HG02763 (cell line): ENCODE measurements around the gene NDUFA1.
"Not testable (repeated sequence)": the region's sequence is repeated elsewhere in the genome, so short reads cannot be mapped to it uniquely, and the experiment has no call there.

Experiments used
- ATAC-seq: cut with Tn5 transposase; IDR thresholded peaks from one replicate; pipeline ENCODE4 v1.9.1; 2021; ENCODE audit warnings: mild to moderate bottlenecking, moderate library complexity; ENCODE audit not compliant: unreplicated experiment

Gene NDUFA1

DNA sequence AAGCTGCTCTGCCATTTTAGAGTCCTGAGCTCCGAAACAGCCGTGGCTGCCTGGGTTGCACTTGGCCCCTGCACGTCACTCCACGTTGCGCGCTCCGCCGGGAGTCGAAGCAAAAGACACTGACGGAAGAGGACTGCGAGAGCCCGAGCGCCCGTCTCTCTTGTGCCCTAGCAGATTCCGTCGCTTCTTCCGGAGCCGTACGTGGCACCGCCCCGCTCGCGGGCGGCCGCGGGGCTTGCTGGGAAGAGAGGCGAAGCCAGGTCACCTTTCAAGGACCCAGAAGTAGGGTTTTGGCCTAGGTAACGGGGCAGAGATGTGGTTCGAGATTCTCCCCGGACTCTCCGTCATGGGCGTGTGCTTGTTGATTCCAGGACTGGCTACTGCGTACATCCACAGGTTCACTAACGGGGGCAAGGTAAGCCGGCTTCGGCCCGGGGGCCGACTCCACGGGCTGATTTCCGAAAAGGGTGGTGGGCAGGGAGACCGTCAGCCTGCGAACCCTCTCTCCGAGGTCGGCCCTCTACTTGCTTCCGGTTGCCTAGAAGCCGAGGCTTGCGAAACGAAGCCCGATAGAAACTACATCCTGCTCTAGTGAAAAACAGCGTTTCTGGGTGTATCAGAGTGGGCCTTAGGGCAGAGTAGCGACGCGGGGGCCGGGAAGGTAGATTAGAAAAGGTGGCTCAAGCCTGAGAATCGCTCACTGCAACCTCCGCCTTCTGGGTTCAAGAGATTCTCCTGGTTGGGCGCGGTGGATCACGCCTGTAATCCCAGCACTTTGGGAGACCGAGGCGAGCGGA, at the start of gene NDUFA1, which contains the start of gene RNF113A:
TSS of gene NDUFA1 (plus strand) at position 234 of the 797 bp plus-strand sequence. CDS start at position 314, 80 bp downstream.
TSS of gene RNF113A (minus strand) at position 135 of the 797 bp plus-strand sequence. CDS start at position 15, 120 bp downstream.
- peak; percentile 87 for ATAC-seq

DNA sequence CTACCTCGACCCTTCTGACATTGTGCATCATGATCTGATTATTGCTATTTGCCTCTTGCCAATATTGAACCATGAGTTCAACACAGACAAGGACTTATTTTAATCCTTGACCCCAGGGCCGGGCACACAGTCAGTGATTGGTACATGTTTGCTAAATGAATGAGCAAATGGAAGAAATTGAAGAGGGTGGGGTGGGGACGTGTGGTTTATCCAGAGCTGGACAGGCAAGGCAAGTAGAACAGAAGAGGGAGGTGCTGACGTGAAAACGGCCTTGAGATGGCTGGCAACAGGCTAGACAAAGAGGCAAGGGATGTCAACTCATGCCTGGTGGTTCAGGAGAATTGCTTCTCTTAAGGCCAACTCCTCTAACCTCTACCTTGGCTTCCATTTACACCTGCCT, 47.4 kb upstream of the NDUFA1 start:
- ATAC-seq, result not testable (repeated sequence)

DNA sequence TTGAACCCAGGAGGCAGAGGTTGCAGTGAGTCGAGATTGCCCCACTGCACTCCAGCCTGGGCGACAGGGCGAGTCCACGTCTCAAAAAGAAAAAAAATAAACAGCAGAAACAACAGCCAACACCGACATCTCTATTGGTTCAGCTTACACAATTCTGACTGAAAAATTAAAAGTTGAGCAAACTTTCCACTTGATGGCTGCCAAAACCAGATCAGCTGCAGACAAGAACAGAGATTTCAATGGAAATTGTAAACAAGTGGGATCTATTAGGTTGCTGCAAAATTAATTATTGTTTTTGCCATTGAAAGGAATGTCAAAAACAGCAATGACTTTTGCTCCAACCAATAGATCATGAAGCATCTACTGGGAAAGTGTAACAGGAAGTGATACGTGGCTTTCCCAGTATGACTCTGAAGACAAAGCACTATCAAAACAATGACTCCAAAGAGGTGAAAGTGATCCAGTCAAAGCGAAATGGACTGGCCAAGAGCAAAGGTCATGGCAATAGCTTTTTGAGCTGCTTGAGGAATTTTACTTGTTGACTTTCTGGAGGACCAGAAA, 45.2 kb upstream of the NDUFA1 start:
- ATAC-seq, result no peak

DNA sequence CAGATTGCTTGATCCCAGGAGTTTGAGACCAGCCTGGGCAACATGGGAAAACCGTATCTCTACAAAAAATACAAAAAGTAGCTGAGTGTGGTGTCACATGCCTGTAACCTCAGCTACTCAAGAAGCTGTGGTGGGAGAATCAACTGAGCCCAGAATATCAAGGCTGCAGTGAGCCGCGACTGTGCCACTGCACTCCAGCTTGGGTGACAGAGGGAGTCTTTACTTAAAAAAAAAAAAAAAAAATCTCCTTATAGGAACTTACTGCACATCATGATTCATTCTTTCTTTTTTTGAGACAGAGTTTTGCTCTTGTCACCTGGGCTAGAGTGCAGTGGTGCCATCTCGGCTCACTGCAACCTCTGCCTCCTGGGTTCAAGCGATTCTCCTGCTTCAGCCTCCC, 43.2 kb upstream of the NDUFA1 start:
- no peak for ATAC-seq

DNA sequence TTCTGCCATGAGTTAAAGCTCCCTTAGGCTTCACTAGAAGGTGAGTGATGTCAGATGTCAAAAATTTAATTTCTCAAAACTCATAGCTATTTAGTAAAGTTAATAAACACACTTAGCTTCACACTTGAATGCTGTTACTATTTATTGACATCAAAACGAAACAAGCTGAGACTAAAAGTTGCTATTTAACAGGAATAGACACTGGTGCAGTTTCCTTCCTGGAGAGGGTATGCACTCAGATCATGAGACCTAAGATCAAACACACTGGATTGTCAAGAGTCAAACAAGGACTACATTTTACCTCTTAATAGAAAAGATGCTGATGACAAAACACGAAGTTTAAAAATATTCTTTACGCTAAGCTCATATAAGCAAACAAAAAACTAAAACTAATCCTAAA, 37.7 kb upstream of the NDUFA1 start:
- no peak for ATAC-seq

DNA sequence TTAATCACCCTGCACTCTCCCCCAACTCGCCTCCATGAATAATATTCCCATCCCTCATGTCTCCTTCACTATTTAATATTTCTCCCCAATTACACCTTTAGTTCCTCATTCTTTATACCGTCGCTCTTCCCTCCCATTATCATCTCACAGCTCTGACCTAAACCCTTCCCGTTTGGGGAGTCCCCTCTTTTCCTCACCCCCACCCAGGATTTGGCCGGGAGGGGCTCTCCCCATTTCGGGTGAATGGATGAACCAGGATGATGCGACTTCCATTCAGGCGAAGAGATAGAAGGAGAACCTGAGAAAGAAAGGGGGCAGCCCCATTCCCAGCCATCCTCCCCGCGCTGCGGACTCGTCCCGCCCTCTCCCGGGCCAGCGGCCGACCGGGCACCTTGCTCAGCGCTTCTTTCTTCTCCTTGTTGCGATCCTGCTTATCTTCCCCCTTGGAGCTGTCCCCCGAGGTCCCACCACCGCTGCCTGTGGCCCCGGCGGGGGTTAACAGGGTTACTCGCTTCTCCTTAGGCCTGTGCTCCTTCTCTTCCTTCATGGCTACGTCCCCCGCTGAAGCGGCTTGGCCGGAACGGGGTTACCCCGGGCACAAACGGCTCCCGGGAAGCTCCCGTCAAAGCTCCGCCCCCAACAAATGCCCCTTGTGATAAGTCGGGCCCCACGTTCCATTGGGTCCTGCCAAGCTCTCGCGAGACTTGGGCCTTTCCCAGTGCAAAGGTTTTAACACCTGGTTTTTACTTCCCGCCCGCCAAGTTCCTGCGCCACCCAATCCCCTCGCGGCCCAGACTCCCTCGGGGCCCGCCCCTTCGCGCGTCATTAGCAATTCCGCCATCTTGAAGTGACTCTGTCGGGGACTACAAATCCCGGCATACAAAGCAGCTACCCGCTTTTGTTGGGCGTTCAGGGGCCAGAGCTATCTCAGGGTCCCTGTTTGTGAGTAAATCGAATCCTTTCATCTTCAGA, 19.0 kb upstream of the NDUFA1 start, which contains the start of gene UPF3B:
TSS of gene UPF3B (minus strand) at position 582 of the 972 bp plus-strand sequence. CDS start at position 547, 35 bp downstream.
- ATAC-seq, result peak; percentile 93

DNA sequence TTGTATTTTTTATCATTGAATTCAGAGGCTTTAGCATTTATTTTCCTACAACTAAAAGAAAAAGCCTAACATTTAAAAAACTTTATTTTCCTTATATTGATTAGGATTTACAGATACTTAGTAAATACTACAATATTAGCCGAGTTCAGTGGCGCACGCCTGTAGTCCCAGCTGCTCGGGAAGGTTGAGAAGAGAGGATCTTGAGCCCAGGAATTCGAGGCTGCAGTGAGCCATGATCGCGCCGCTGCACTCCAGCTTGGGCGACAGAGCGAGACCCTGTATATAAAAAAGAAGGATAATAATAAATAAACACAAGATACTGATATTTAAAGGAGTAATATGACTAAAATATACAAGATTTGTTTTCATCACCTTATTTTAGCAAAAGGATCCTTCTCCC, 18.2 kb upstream of the NDUFA1 start:
- no peak for ATAC-seq

DNA sequence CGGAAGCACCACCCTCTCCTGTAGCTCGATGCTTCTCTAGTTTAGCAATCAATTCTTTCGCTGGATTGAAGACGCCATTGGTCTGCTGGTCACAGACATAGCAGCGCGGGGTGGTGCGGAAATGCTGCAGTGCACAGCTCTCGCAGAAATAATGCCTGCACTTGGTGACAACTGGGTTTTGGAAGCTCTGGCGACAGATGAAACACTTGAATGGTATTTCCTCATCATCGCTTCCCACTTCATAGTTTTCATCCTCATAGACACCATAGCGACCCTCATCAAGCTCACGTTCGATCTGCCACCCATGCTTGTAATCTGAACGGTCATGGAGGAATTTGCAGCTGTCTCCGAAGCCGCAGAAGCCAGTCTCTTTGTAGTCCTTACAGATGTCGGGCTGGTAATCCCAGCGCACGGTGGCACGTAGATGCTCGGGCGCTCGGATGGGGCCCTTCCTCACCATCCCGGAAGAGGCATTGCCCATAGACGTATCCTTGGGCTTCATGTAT, 953 bp upstream of the NDUFA1 start:
- peak; percentile 12 for ATAC-seq

DNA sequence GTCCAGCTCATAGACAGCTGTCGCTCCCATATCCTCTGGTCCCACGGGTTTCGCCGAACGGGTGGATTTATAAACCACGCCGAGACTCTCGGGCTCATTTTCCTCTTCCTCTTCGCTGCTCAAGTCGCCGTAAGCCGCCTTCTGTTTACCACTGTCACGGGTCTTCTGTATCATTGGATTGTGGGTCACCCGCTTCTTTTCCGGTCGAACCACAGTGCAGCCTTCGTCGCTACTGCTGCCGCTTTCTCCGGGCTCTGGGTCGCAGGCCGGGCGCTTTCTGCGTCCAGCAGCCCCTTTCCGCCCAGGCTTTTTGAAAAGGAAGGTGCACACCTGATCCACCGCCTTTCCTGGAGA, 410 bp upstream of the NDUFA1 start:
- ATAC-seq, result peak; percentile 30

DNA sequence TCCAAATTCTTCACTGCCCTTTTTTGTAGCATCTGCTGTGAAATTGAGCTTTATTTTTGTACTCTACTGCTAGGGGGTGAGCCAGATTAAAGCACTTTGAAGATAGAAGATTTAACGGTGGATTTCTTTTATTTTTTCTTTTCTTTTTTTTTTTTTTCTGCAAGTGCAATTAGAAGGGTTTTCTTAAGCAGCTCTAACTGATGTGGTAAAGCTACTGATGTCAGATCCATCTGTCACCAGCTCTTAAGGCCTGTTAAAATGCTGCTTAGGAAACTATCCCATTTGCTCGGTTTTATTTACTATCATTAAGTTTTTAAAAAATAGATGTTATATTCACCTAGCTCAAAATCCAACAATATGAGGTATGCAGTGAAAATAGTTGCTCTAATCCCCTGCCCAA, 7.1 kb downstream of the NDUFA1 start:
- ATAC-seq, result no peak

DNA sequence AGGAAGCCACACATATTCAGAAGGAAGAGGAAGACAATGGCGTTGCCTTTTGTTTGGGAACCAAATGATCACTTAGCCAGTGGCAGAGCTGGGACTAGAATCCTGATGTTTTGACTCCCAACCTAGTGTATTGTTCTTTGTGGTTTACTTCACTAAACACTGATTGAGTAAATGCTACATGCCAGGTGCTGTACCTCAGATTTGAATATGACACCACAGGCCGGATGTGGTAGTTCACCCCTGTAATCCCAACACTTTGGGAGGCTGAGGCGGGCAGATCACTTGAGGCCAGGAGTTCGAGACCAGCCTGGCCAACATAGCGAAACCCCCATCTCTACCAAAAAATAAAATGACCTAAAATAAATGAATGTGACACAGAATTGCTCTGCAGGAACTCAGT, 8.4 kb downstream of the NDUFA1 start:
- ATAC-seq, result no peak

DNA sequence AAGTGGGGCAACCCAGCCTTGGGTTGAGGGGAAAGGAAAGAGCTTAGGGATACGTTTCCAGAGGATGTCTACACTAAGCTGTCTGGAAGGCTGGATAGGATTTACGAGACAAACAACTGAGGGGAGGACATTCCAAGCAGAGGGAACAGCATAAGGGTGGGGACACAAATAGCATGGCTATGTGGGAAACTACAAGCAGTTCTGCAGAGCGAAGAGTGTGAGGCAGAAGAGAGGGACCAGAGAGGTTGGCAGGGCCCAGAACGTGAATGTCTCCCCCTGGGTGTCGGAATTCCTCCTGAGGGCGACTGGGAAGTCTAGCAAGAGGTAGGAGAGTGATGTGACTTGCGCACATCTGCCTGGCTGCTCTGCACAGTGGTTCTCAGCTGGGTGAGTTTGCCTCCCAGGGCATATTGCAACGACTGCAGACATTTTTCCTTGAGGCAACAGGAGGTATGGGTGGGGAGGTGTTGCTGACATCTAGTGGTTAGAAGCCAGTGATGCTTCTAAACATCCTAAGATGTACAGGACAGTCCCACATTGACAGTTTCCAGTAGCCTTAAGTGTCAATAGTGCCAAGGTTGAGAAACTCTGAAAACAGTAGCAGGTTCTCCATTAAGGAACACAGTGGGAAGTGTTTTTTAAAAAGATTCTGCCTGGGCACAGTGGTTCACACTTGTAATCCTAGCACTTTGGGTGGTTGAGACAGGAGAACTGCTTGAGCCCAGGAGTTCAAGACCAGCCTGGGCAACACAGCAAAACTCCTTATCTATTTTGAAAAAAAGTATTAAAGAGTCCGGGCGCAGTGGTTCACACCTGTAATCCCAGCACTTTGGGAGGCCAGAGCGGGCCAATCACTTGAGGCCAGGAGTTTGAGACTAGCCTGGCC, 9.2 kb downstream of the NDUFA1 start:
- ATAC-seq, result peak; percentile 76

DNA sequence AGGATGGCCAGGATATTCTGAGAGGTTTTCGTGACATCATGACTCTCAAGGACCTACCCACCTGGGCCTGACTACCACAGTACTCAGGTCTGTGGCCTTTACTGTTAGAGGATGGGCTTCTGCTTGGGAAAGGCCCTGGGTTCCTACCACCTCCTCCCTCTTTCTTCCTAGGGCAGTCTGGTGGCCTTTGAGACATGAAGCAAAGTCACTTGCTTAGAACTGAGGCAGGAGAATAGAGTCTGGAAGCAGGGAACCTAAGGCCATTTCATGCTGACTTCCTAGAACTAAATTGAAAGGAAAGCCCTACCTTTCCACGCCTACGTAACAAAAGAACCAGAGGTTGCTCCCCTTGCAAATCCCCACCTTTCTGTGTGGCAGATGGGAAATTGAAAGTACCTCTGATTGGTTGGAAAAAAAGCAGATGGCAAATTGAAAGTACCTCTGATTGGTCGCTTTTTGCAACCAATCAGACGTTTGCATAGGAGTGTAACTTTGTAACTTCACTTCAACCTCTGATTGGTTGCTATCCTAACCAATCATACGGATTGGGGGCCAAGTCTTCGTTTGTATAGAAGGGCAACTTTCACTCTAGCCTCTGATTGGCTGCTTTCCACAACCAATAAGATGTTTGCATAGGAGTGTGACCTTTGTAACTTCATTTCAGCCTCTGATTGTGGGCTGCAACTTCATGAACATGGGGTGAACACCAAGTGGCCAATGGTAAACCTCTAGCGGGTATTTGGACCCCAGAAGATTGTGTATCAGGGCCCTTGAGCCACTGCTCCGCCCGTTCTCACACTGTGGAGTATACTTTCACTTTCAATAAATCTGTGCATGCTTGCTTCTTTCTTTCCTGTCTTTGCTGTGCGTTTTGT, 14.2 kb downstream of the NDUFA1 start:
- no peak for ATAC-seq

DNA sequence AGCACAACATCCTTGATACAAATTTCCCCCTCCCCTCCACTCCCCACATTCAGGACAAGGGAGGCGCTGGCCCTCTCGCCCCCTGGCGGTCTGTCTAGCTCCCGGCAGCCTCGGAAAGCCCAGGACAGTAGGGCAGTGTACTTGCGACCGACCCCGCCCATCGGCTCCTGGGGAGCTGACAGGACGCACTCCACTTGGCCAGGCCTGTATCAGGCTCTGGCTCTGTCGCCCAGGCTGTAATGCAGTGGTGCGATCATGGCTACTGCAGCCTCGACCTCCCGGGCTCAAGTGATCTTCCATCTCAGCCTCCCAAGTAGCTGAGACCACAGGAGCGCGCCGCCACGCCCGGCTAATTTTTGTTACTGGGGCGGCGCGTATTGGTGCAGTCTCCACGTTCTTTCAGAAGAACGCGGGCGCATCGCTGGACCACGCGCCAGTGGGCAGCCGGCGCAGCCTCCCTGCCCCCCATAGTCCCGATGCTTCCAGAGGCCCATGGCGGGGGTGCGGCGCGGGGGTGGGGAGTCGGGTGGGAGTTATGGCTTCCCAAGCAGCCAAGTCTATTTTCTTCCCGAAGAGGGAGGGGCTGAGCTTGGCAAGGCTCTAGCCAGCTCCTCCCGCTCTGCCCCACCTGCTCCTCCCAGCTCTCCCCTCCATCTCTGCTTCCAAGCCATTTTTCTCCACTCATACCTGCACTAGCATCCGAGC, 16.2 kb downstream of the NDUFA1 start:
- no peak for ATAC-seq

DNA sequence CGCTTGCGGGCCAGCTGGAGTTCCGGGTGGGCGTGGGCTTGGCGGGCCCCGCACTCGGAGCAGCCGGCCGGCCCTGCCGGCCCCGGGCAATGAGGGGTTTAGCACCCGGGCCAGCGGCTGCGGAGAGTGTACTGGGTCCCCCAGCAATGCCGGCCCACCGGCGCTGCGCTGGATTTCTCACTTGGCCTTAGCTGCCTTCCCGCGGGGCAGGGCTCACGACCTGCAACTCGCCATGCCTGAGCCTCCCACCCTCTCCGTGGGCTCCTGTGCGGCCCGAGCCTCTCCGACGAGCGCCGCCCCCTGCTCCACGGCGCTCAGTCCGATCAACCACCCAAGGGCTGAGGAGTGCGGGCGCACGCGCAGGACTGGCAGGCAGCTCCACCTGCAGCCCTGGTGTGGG, 19.0 kb downstream of the NDUFA1 start:
- ATAC-seq, result not testable (repeated sequence)

DNA sequence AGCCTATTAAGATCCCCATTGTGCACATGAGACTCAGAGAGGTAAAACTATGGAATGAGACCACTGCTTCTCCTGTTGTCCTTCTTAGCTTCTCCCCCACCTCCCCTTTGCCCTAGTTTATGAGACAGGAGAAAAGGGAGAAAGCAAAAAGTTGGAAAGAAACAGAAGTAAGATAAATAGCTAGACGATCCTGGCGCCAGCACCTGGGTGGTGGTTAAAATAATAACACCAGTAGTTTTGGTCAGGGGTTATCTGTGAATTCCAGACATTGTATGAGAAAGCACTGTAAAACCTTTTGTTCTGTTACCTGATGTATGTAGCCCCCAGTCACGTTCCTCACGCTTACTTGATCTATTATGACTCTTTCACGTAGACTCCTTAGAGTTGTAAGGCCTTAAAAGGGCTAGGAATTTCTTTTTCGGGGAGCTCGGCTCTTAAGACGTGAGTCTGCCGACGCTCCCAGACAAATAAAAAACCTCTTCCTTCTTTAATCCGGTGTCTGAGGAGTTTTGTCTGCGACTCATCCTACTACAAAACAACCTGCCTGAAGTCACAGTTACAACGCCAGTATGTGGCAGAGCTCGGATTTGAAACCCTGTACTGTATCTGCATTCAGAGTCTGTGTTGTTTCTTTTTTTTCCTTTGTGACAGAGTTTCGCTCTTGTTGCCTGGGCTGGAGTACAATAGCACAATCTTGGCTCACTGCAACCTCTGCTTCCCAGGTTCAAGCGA, 20.5 kb downstream of the NDUFA1 start:
- ATAC-seq, result not testable (repeated sequence)

DNA sequence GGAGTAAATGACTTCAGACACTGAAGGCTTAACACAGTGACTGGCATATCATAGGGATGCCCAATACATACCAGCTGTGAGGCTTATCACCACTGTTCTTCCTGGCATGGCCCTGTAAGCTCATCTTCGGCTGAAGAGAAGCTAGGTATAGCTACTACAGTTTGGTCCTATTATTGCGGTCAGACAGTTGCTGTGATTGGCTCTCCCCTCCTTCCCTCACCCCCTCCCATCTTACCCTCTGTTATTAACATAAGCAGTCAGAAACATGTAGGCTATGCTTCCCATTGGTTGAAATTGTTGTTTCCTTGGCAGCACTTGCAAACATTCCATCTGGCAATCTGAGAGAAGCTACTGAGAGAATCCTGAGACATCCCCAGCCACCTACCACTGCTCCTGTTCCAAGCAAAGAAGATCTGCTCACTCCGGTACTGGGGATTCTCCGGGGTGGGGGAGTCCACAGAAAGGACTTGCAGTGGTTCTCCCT, 24.3 kb downstream of the NDUFA1 start, which contains the start of gene AKAP14:
TSS of gene AKAP14 (plus strand) at position 51 of the 484 bp plus-strand sequence. CDS start 7,331 bp downstream, outside the sequence.
- ATAC-seq, result no peak
